Common myeloid progenitor, CD34-positive (primary cell): Measurements from ENCODE around the gene PPM1H.

Source experiments
- CTCF ChIA-PET: fragments of 350-600 bp; sonication (Branson Sonifier 250); formaldehyde crosslinking; loops from one replicate; lab custom pipeline; 2021; ENCODE audit warnings: antibody characterized with exemption; lab: Charles Lee
- POLR2A ChIA-PET: fragments of 350-600 bp; sonication (Branson Sonifier 250); formaldehyde crosslinking; loops from one replicate; lab custom pipeline; 2021; ENCODE audit warnings: antibody characterized with exemption; lab: Charles Lee
- DNase-seq, 3 donors: peaks; one replicate each; pipeline versions ENCODE4 v3.0.0 to v3.0.0-alpha.2; 2013
- H3K27ac ChIP-seq, 2 experiments: 1 replicate in 1 of 2; 2 replicates in 1 of 2; pipeline ENCODE4 v1.7.0; 2013; ENCODE audit warnings: inconsistent platforms in 2 of 2, low read length in 2 of 2, mild to moderate bottlenecking in 2 of 2, low read depth in 1 of 2, moderate library complexity in 1 of 2; ENCODE audit not compliant: severe bottlenecking in 2 of 2, insufficient read depth in 1 of 2, poor library complexity in 1 of 2
- H3K27me3 ChIP-seq, 5 experiments: replicated peaks in 2 of 5; 1 replicate in 3 of 5; 2 replicates in 2 of 5; pipeline versions ENCODE4 v1.6.1 to v1.7.0; 2013; ENCODE audit warnings: low read length in 4 of 5, mild to moderate bottlenecking in 2 of 5, moderate library complexity in 2 of 5, inconsistent platforms in 1 of 5; ENCODE audit not compliant: insufficient read depth in 5 of 5, control insufficient read depth in 4 of 5
- H3K36me3 ChIP-seq, 4 experiments: 1 replicate in 2 of 4; 2 replicates in 2 of 4; pipeline versions ENCODE4 v1.6.1 to v1.7.0; 2013; ENCODE audit warnings: low read length in 3 of 4, control low read depth in 1 of 4, mild to moderate bottlenecking in 1 of 4; ENCODE audit not compliant: control insufficient read depth in 4 of 4, insufficient read depth in 4 of 4
- H3K4me1 ChIP-seq, 4 experiments: 1 replicate in 3 of 4; 2 replicates in 1 of 4; pipeline versions ENCODE4 v1.6.1 to v1.7.1; 2013; ENCODE audit warnings: low read length in 3 of 4, mild to moderate bottlenecking in 3 of 4, control low read depth in 1 of 4, inconsistent platforms in 1 of 4, moderate library complexity in 1 of 4; ENCODE audit not compliant: control insufficient read depth in 4 of 4, insufficient read depth in 4 of 4; ENCODE audit errors: control extremely low read depth in 1 of 4
- H3K4me3 ChIP-seq, 7 experiments: 1 replicate in 4 of 7; 2 replicates in 3 of 7; pipeline versions ENCODE4 v1.5.1 to v1.7.0; 2013; ENCODE audit warnings: mild to moderate bottlenecking in 7 of 7, low read length in 6 of 7, moderate library complexity in 6 of 7, inconsistent platforms in 2 of 7, low read depth in 2 of 7, control low read depth in 1 of 7; ENCODE audit not compliant: insufficient read depth in 4 of 7, control insufficient read depth in 1 of 7; ENCODE audit errors: extremely low read depth in 1 of 7
- H3K9me3 ChIP-seq, 5 experiments: 1 replicate in 4 of 5; 2 replicates in 1 of 5; pipeline versions ENCODE4 v1.6.1 to v1.7.1; 2013; ENCODE audit warnings: low read length in 4 of 5, mild to moderate bottlenecking in 2 of 5, inconsistent platforms in 1 of 5, low read depth in 1 of 5, moderate library complexity in 1 of 5; ENCODE audit not compliant: control insufficient read depth in 4 of 5, insufficient read depth in 2 of 5; ENCODE audit errors: control extremely low read depth in 1 of 5
- WGBS: methylation state at CpG from one replicate; pipeline ENCODE4 v1.1.5; 2013; ENCODE audit not compliant: insufficient coverage; 5-methylcytosine and 5-hydroxymethylcytosine counted together

The PPM1H gene

GRCh38 chr12:62720661-62721330 lies 214.2 kb downstream of the PPM1H start:
- Histone ChIP-seq H3K4me3 (no peak overlapping the region), H3K27ac (no peak overlapping the region), H3K27me3 (no peaks in the 10 kb centered on the region), H3K4me1 (peaks cover 0 to 6% (median 2%) of the 10 kb centered on the region in 4 experiments), H3K9me3 (no peaks in the 10 kb centered on the region), H3K36me3 (peaks cover 2 to 18% (median 10%) of the 10 kb centered on the region in 4 experiments)
- CTCF ChIA-PET: interaction anchor here (0.7 to 1.6 kb wide), 5 partner anchors 10 to 73 kb away, joined by 3 to 6 read pairs (median 3); no protein-coding TSS in a partner anchor
- WGBS: 81% methylated on average over 6 of the region's 8 CpGs
- DNase-seq: no peak
- POLR2A ChIA-PET: no interaction called here

- no peaks in the 10 kb centered on the region for H3K27me3 ChIP-seq
- H3K4me3 ChIP-seq: no peak overlapping the region
- no peak overlapping the region for H3K27ac ChIP-seq
- 100% methylated on average over 1 of the region's 2 CpGs for WGBS
- CTCF ChIA-PET: interaction anchor here (1.6 to 1.7 kb wide), 2 partner anchors 13 to 14 kb away, joined by 6 to 7 read pairs; no protein-coding TSS in a partner anchor
- POLR2A ChIA-PET: no interaction called here
- H3K9me3 ChIP-seq: no peaks in the 10 kb centered on the region
- peaks cover 2 to 18% (median 10%) of the 10 kb centered on the region in 4 experiments for H3K36me3 ChIP-seq
- H3K4me1 ChIP-seq: peaks cover 0 to 4% (median 1%) of the 10 kb centered on the region in 4 experiments
- DNase-seq: no peak
These were observed 214.9 kb downstream of the PPM1H start for GRCh38 chr12:62720025-62720424.

GRCh38 chr12:62718762-62719426 lies 216.1 kb downstream of the PPM1H start:
- no peak for DNase-seq
- CTCF ChIA-PET: interaction anchor here (1.7 kb wide), 1 partner anchor 12 kb away, joined by 7 read pairs; no protein-coding TSS in a partner anchor
- no peak overlapping the region for H3K27ac ChIP-seq

GRCh38 chr12:62717643-62718042 lies 217.3 kb downstream of the PPM1H start:
- Histone ChIP-seq H3K36me3 (peaks cover 2 to 20% (median 12%) of the 10 kb centered on the region in 4 experiments), H3K4me3 (no peak overlapping the region), H3K4me1 (no peaks in the 10 kb centered on the region), H3K9me3 (no peaks in the 10 kb centered on the region), H3K27me3 (no peaks in the 10 kb centered on the region), H3K27ac (no peak overlapping the region)
- POLR2A ChIA-PET: no interaction called here
- CTCF ChIA-PET: no interaction called here
- 83% methylated on average over 1 of the region's 1 CpG for WGBS
- no peak for DNase-seq

More at GRCh38 chr12:62718762-62719426, 216.1 kb downstream of the PPM1H start:
- no peaks in the 10 kb centered on the region for H3K27me3 ChIP-seq
- WGBS: no CpG with 5 or more reads among the region's 2 CpGs
- POLR2A ChIA-PET: interaction anchor here (0.5 kb wide), 1 partner anchor 174 kb away, joined by 3 read pairs; no protein-coding TSS in a partner anchor
- H3K4me3 ChIP-seq: no peak overlapping the region
- H3K9me3 ChIP-seq: no peaks in the 10 kb centered on the region
- peaks cover 2 to 22% (median 11%) of the 10 kb centered on the region in 4 experiments for H3K36me3 ChIP-seq
- no peaks in the 10 kb centered on the region for H3K4me1 ChIP-seq

GRCh38 chr12:62716866-62717525 lies 218.0 kb downstream of the PPM1H start:
- no peaks in the 10 kb centered on the region for H3K9me3 ChIP-seq
- CTCF ChIA-PET: interaction anchor here (1.4 kb wide), 1 partner anchor 14 kb away, joined by 6 read pairs; no protein-coding TSS in a partner anchor
- no peak for DNase-seq
- WGBS: 90% methylated on average over 2 of the region's 5 CpGs
- H3K27me3 ChIP-seq: no peaks in the 10 kb centered on the region
- peaks cover 2 to 23% (median 13%) of the 10 kb centered on the region in 4 experiments for H3K36me3 ChIP-seq
- POLR2A ChIA-PET: no interaction called here
- H3K4me3 ChIP-seq: no peak overlapping the region
- no peak overlapping the region for H3K27ac ChIP-seq
- no peaks in the 10 kb centered on the region for H3K4me1 ChIP-seq

- no peaks in the 10 kb centered on the region for H3K4me1 ChIP-seq
- no peaks in the 10 kb centered on the region for H3K9me3 ChIP-seq
- WGBS: 100% methylated on average over 2 of the region's 3 CpGs
- POLR2A ChIA-PET: no interaction called here
- CTCF ChIA-PET: interaction anchor here (0.6 to 2.1 kb wide), 5 partner anchors 8 to 183 kb away, joined by 3 to 6 read pairs (median 4); no protein-coding TSS in a partner anchor
- no peaks in the 10 kb centered on the region for H3K27me3 ChIP-seq
- H3K27ac ChIP-seq: no peak overlapping the region
- no peak overlapping the region for H3K4me3 ChIP-seq
- DNase-seq: no peak
- peaks cover 2 to 29% (median 13%) of the 10 kb centered on the region in 4 experiments for H3K36me3 ChIP-seq
These were observed 218.9 kb downstream of the PPM1H start for GRCh38 chr12:62716037-62716436.
